Left ventricle myocardium inferior (tissue), 1 donor: ENCODE measurements around the gene NR1D1. TPM values are rescaled to one million over a fixed set of nuclear protein-coding genes. Genes with fewer than 3 reads are reported as not detected.

Source experiments
- DNase-seq: peaks from one replicate; pipeline ENCODE4 v3.0.0-alpha.2; 2020
- H3K27ac ChIP-seq: fragments of 200-600 bp; replicated peaks from 2 replicates; pipeline ENCODE4 v1.8.0; 2021
- H3K27me3 ChIP-seq: fragments of 200-600 bp; 2 replicates; pipeline ENCODE4 v1.8.0; 2021; ENCODE audit warnings: low read depth
- H3K36me3 ChIP-seq: fragments of 200-600 bp; 2 replicates; pipeline ENCODE4 v1.8.0; 2021
- H3K4me1 ChIP-seq: fragments of 200-600 bp; 2 replicates; pipeline ENCODE4 v1.8.0; 2021
- H3K4me3 ChIP-seq: fragments of 200-600 bp; 2 replicates; pipeline ENCODE4 v1.8.0; 2021; ENCODE audit warnings: mild to moderate bottlenecking, moderate library complexity
- H3K9me3 ChIP-seq: fragments of 200-600 bp; replicated peaks from 2 replicates; pipeline ENCODE4 v1.8.0; 2021
- intact Hi-C: fragments of 100-400 bp; cut with micrococcal nuclease; formaldehyde crosslinking; loops from one replicate; pipeline ENCODE4 v1.11.0; 2022
- total RNA-seq: library from RNA; stranded (reverse); fragmentation: NEBNext Ultra II Directional; extraction: Animal tissue kit (Norgen Biotek cat#: 25700); gene quantifications from one replicate; pipeline ENCODE4 v1.2.1, GENCODE V29; 2021
- TF ChIP-seq, protein P1 (sequence below): fragments of 200-600 bp; IDR thresholded peaks from 2 replicates; pipeline ENCODE4 v1.8.0; 2021; ENCODE audit warnings: antibody characterized with exemption, mild to moderate bottlenecking, borderline replicate concordance
- donor health status: DM: no; HTN: yes; CAD: no; lungs with severe emphysema.

Gene NR1D1
- total RNA-seq, 1 donor from 2014 or later, result 19.1 TPM

- Histone ChIP-seq H3K4me1 (peaks cover 100% of the 10 kb centered on the region), H3K36me3 (no peaks in the 10 kb centered on the region), H3K27ac (peak overlapping the region; percentile 100), H3K27me3 (no peaks in the 10 kb centered on the region), H3K9me3 (no peaks in the 10 kb centered on the region), H3K4me3 (peak overlapping the region; percentile 26)
- peak; percentile 5 for DNase-seq
- TF ChIP-seq, protein P1, sequence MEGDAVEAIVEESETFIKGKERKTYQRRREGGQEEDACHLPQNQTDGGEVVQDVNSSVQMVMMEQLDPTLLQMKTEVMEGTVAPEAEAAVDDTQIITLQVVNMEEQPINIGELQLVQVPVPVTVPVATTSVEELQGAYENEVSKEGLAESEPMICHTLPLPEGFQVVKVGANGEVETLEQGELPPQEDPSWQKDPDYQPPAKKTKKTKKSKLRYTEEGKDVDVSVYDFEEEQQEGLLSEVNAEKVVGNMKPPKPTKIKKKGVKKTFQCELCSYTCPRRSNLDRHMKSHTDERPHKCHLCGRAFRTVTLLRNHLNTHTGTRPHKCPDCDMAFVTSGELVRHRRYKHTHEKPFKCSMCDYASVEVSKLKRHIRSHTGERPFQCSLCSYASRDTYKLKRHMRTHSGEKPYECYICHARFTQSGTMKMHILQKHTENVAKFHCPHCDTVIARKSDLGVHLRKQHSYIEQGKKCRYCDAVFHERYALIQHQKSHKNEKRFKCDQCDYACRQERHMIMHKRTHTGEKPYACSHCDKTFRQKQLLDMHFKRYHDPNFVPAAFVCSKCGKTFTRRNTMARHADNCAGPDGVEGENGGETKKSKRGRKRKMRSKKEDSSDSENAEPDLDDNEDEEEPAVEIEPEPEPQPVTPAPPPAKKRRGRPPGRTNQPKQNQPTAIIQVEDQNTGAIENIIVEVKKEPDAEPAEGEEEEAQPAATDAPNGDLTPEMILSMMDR, result no peak
- intact Hi-C loops, result no loop called here
Measured at GRCh38 chr17:40105861-40106759, 5.7 kb upstream of the NR1D1 start.

DNA sequence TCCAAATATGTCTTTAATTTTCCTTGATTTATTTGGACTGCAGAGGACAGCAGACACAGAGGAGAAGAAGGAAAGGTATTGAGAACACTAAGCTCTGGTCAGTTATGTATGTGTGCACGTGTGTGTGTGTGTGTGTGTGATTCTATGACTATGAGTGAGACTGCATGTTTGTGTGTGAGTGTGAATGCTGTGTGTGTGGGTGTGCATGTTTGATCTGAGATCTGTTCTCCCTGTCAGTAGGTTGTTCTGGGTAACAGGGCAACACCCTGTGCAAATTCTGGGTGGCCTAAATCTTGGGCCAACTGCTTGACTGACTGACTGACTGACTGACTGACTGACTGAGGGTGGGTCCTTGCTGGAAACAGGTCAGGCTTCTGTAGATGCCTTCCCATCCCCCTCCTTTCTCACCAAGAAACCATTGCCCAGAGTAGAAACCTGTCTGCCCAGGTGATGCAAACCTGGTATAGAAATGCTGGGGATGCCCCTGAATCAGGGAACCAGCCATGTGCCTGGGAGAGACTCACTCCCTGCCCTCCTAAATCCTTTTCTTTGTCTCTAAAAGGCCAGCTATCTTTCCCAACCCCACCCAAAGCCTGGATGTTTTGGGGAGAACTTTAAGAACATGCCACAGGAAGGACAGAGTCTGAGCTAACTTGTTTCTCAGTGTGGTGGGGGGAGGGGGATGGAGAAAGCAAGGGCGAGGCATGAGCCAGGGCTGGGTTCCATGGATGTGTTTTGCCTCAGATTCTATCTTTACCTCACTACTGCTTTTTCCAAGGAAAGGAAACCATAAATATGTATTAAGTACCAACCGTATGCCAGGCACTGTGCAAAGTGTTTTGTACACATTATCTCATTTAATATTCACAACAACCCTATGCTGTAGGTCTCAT lies 4.5 kb upstream of the NR1D1 start:
- peaks cover 95% of the 10 kb centered on the region for H3K4me1 ChIP-seq
- intact Hi-C loops, result no loop called here
- TF ChIP-seq, protein P1, result no peak
- peak; percentile 12 for DNase-seq
- no peaks in the 10 kb centered on the region for H3K27me3 ChIP-seq
- no peaks in the 10 kb centered on the region for H3K9me3 ChIP-seq
- H3K36me3 ChIP-seq, result no peaks in the 10 kb centered on the region
- H3K4me3 ChIP-seq, result no peak overlapping the region
- peak overlapping the region; percentile 100 for H3K27ac ChIP-seq

GRCh38 chr17:40103688-40104087 lies 3.3 kb upstream of the NR1D1 start:
- peaks cover 90% of the 10 kb centered on the region for H3K4me1 ChIP-seq
- H3K27me3 ChIP-seq, result no peaks in the 10 kb centered on the region

DNA sequence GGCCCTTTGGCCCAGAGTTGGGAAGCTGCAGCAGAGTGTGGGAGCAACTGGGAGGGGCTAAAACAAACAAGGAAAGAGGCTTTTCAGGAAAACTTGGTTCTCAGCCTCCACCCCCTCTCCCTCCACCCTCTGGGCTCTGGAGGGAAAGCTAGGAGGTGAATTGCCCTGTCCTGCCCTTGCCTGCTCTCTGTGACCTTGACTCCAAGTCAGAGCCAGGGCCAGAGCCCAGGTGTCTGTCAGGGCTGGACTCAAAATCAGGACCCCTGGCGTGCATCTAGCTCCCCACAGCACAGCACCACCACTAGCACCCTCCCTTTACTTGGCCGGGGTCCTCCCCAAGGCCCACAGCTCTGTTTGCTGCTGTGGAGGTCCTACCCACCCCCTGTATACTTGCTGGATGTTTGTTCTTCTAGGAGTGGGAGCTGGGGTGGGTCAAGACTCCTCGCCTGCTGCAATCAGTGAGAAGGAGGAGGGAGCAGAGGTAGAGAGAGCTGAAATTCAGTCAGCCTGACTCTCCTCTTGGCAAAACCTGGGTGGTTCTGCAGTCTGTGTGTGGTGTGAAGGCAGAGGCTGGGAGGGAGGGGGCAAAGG lies 2.8 kb upstream of the NR1D1 start:
- peak overlapping the region; percentile 100 for H3K27ac ChIP-seq
- DNase-seq, result peak; percentile 14
- TF ChIP-seq, protein P1, result no peak
- H3K27me3 ChIP-seq, result no peaks in the 10 kb centered on the region
- intact Hi-C loops, result no loop called here
- H3K9me3 ChIP-seq, result no peaks in the 10 kb centered on the region
- H3K4me1 ChIP-seq, result peaks cover 90% of the 10 kb centered on the region
- no peak overlapping the region for H3K4me3 ChIP-seq
- no peaks in the 10 kb centered on the region for H3K36me3 ChIP-seq

More at GRCh38 chr17:40103688-40104087, 3.3 kb upstream of the NR1D1 start:
- peak overlapping the region; percentile 100 for H3K27ac ChIP-seq
- no peaks in the 10 kb centered on the region for H3K36me3 ChIP-seq
- H3K4me3 ChIP-seq, result no peak overlapping the region
- no peak for DNase-seq
- TF ChIP-seq, protein P1, result no peak
- no peaks in the 10 kb centered on the region for H3K9me3 ChIP-seq
- intact Hi-C loops, result no loop called here
